ENCODE measurements around the gene GPR15LG.

GRCh38 chr10:84178160-84178609 lies 4.6 kb downstream of the GPR15LG start:
- TF ChIP-seq CTCF (IDR thresholded peaks at IDR 0.05; ENCODE audit: low read length) (no peak), EZH2 (IDR thresholded peaks at IDR 0.05; ENCODE audit: borderline replicate concordance, low read length) (no peak)
